Middle frontal gyrus (tissue), 1 donor: ENCODE measurements around the gene ALPL.

Experiments
- DNase-seq: peaks from one replicate; pipeline ENCODE4 v3.0.0-alpha.2; 2015; ENCODE audit warnings: low spot score; ENCODE audit errors: extremely low spot score

Gene ALPL

GRCh38 chr1:21530368-21531016 is 21.3 kb downstream of the ALPL start:
- DNase-seq, result no peak

DNA sequence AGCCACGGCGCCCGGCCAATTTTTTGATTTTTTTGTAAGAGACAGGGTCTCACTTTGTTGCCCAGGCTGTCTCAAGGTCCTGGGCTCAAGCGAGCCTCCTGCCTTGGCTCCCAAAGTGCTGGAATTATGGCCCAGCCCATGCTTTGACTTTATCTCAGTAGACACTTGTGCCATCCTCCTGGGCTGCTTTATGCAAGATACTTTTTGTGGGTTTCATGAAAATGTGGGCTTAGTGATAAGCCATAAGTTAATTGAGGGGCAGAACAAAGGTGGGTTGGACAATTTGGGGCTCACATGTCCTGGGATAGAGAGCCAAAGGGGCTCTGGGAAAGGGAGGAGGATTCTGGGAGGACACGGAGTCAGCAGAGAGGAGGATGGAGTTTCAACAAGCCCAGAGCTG is 22.0 kb downstream of the ALPL start:
- DNase-seq, result no peak

DNA sequence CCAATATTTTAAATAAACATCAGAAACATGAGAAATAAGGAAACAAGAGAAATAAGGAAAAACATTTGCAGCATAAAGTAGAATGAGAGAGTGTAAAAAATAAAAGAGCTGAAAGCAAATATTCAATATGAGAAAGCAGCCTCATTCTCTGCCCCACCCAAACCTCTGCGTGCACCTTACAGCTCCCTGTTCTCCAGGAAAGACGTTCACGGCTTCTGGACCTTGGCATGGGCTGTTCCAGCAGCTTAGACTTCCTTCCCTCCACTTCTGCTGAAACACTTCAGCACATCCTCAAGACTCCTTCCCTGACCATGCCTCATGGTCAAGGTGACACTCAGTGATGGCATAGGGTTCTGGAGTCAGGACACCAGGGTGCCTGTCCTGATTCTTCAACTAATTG is 23.3 kb downstream of the ALPL start:
- DNase-seq, result no peak

DNA sequence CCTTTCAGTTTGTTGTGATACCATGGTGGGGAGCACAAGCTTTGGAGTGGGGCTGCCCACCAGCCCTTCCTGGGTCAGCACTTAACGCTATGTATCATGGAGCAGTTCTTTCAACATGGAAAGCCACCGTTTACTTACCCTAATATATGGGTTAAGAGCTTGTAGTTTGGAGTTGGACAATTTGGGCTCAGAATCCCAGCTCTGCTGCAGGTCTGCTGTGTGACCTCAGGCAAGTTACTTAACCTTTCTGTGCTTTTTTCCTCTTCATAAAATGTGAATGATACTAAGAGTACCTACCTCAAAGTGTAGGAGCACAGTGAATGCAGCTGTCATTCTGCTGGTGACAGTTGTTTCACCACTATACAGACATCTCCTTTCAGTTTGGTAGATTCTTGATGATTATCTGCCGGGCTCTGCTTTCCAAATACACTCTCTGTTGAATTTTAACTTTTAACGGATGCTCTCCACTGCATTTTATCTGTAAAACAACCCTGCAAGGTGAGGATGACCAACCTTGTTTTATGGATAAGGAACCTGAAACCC is 23.8 kb downstream of the ALPL start:
- no peak for DNase-seq

- DNase-seq, result no peak
Measured at GRCh38 chr1:21534146-21534545, 24.9 kb downstream of the ALPL start.

- no peak for DNase-seq
Measured at GRCh38 chr1:21534674-21535378, 25.6 kb downstream of the ALPL start.

DNA sequence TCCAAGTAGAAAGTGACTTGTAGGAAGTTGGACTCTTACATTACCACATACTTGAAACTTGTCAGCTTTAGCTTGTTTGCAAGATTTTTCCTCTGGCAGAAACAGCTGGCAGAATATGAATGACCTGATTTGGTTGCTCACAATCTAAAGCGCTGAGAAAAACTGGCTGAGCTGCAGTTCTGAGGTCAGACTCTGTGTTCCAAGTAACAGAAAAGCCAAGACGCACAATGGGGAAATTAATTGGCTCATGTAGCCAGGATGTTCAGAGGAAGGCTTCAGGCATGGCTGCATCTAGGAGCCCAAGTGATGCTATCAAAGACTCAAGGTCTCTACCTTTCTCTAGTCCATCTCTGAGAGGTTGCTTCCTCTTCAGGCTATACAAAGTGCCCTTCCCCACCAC is 27.0 kb downstream of the ALPL start:
- DNase-seq, result no peak

- DNase-seq, result no peak
Measured at GRCh38 chr1:21537511-21537931, 28.3 kb downstream of the ALPL start.

GRCh38 chr1:21537932-21538630 is 28.9 kb downstream of the ALPL start:
- no peak for DNase-seq

DNA sequence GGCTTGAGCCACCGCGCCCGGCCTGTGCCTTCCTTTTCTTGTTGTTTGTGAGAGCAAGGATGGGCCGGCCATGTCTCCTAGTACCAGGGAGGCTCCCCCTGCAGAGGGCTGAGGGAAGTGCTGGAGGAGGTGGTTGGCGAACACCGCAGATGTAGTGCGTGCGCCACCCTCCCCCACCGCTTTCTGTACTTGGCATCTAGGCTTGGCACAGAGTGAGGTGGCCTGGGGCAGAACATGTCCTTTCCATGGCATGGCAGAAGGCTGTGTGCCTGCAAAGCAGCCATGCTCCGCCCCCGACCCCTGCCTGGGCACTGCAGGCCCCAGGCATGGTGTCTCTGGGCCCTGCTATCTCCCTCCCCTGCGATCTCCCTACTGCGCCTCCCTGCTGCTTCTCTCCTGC is 30.7 kb downstream of the ALPL start:
- no peak for DNase-seq

DNA sequence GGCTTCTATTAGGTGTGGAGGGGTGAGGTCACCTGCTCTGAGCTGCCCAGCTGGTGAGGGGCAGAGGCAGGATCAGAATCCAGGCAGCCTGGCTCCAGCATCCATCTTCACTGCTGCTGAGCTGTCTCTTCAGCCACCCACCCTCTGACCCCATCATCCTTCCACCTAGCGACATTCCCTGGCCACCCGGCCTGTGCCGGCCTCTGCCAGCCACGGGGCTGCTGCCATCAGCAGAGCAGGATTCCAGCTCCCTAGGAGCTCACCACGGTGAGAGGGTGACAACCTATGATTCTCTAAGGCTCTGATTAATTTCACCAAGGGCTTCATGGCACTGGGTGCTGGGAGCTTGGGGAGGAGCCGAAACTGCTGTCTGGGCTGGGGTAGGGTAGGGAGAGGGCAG is 32.1 kb downstream of the ALPL start:
- DNase-seq, result no peak

- DNase-seq, result no peak
Measured at GRCh38 chr1:21541835-21542234, 32.6 kb downstream of the ALPL start.

- no peak for DNase-seq
Measured at GRCh38 chr1:21543598-21543997, 34.4 kb downstream of the ALPL start.

DNA sequence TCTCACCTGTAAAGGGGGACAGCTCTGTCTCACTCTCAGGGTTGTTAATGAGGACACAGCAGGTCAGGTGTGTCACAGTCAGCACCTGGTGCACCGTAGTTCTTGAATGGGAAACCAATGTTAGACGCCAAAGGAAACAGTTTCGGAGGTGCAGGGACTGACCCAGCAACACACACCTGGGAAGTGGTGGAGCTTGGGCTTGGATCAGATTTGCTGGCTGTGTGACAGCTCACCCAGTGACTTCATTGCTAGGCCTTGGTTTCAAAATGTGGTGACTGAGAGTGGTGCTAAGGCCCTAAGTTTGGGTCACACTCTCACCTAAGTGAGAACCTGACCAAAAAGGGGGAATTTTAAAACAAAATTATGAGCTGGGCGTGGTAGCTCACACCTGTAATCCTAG is 34.9 kb downstream of the ALPL start:
- DNase-seq, result no peak

- no peak for DNase-seq
Measured at GRCh38 chr1:21546122-21546825, 37.1 kb downstream of the ALPL start.

DNA sequence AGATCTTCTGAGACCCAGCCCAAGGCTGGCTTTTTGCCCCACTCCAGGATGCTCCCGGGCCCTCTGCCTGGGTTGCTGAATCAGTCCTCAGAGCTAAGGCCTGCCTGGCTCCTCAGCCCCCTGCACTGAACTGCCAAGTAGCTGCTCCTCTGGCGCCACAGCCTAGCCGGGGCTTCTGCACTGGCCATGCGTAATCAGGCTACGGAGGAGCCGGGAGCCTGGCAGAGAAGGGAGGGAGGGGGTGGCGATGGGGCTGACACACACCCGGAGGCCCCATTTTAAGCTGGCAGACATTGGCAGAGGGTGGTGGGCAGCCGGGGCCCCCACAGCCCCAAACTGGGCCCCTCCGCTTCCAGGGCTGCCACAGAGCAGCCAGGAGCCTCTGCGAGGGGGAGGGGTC is 38.7 kb downstream of the ALPL start:
- no peak for DNase-seq

- no peak for DNase-seq
Measured at GRCh38 chr1:21550097-21550496, 40.9 kb downstream of the ALPL start.

DNA sequence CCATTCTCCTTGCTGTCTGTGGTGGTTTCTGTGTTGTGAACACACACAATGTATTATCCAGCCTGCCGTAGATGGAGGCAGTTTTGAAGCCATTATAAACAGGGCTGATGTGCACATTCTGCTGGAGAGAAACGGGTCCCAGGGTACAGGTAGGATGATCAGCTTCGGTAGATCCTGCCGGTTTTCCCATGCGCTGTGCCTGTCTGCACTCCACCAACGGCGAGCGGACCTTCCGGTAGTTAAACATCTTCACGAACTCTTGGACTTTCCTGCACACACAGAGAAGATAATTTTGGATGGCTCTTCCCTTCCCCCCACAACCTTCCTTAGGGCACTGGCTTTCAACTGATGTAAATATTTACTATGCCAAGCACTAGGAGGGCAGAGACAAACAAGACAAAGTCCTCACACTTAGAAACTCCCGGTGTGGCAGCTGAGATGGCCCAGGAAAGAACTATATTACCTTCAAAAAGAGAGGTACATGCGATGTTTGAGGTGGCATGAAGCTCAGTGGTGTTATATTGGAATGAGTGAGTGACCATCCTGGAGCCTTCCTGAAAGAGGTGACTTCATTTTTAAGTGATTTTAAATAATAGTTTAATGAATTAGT is 41.7 kb downstream of the ALPL start:
- no peak for DNase-seq

DNA sequence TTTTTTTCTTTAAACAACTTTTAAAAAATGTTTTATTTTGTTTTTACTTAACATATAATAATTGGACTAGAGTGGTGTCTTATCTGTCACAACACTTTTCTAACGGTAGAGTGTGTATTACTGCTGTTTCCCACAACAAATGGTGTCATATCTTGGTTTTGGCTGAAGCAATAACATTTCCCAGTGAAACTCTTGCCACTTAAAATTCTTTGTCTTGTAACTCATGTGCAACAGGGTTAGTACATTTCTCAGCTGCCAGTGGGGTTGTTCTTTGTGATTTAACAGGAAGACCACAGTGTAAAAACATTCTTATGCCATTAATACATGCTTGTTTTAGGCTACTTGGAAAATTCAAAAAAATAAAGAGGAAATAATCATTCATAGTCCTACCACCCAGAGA is 43.5 kb downstream of the ALPL start:
- DNase-seq, result no peak

DNA sequence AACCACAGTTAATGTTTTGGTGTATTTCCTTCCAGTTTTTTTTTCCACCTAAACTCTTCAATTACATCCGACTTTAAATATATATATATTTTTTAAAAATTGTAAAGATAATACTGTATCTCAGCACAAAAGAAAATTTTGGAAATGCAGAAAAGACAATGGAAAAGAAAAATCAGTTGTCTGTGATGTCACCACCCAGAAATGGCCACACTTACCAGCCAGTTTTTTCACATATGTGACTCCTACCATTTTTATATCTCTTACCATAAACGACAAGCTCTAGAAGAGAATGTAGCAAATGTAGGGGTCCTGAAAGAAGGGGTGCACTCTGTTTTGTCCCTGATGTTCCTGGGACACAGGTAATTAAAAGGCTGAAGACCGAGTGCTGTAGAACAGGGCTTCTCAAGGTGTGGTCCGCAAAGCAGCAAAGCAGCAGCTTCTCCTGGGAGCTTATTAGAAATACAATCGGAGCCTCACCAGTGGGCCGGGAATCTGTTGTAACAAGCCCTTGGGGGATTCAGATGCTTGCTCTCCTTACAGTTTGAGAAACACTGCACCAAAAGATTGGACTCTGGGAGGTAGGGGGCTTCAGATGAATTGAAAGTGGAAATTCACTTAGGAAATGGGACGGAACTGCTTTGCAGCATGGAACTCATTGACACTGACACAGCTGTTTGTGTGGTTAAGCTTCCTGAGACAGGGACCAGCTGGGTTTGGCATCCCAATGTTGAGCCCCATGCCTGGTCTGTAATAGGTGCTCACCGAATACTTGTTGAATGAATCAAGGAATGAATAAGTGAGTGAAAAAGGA is 44.1 kb downstream of the ALPL start:
- no peak for DNase-seq
